Measurements from ENCODE around the gene DNAJC2.

DNA sequence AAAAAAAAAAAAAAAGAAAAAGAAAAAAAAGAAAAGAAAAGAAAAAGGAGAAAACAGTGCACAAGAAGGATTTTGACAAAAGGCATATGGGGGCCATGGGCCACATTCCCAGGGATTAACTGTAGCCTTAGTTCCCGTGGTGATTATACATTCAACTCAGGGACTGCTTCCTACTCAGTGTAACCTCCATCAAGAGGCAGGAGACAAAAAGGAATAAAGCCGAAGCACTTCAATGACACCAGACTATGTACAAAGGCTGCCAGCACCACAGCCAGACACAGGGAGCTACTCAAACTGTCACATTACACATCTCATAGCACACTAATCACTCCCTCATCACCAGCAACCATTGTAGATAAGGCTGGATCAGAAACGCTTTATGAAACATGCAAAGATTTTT lies 52.4 kb downstream of the DNAJC2 start:
- TF ChIP-seq SP1 (IDR thresholded peaks at IDR 0.05) = no peak
- TF ChIP-seq CTBP1 (IDR thresholded peaks at IDR 0.05; ENCODE audit: borderline replicate concordance) = no peak
